MM.1S (cell line): ENCODE data around the gene LFNG.

Source experiments
- EZH2 ChIP-seq: fragments of 300-600 bp; sonication (generic); optimal IDR thresholded peaks from 2 replicates; pipeline ENCODE3; 2017; ENCODE audit warnings: low read depth, mild to moderate bottlenecking, antibody characterized with exemption, low read length, mixed read lengths
- EZH2phosphoT487 ChIP-seq: fragments of 300-600 bp; sonication (generic); IDR thresholded peaks from 2 replicates; pipeline ENCODE4 v1.6.1; 2018; ENCODE audit warnings: antibody characterized with exemption, low read length
- TF ChIP-seq, protein P1 (sequence below): fragments of 300-600 bp; sonication (generic); IDR thresholded peaks from 2 replicates; pipeline ENCODE4 v1.5.1; 2016; ENCODE audit warnings: antibody characterized with exemption, low read length, mixed read lengths

DNA sequence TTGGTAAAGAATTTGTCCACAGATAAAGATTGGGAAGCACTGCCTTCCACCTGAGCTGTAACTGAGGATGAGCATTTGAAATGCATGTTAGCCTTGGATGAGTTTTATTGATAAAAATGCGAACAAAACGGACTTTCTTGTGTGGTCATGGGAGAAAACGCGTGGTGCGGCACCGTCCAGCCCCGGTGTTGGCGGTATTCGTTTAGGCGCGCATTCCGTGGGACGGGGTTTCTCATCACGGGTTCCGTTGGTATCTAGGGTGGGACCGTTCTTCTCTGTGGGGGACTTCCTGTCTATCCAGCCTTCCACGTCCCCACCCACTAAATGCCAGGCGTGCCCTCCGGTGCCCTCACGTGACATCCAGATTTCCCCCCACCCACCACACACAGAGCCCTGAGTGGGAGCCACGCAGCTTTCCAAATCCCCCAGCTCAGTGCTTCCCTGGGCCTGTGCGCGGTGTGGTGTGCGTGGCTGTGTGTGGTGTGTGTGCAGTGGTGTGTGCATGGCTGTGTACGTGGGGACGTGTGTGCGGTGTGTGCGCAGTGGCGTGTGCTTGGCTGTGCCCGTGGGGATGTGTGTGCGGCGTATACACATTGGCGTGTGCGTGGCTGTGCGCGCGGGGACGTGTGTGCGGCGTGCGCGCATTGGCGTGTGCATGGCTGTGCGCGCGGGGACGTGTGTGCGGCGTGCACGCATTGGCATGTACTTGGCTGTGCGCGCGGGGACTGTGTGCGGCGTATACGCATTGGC is 57.3 kb downstream of the LFNG start:
- TF ChIP-seq EZH2 (no peak), EZH2phosphoT487 (no peak)
- TF ChIP-seq, protein P1, sequence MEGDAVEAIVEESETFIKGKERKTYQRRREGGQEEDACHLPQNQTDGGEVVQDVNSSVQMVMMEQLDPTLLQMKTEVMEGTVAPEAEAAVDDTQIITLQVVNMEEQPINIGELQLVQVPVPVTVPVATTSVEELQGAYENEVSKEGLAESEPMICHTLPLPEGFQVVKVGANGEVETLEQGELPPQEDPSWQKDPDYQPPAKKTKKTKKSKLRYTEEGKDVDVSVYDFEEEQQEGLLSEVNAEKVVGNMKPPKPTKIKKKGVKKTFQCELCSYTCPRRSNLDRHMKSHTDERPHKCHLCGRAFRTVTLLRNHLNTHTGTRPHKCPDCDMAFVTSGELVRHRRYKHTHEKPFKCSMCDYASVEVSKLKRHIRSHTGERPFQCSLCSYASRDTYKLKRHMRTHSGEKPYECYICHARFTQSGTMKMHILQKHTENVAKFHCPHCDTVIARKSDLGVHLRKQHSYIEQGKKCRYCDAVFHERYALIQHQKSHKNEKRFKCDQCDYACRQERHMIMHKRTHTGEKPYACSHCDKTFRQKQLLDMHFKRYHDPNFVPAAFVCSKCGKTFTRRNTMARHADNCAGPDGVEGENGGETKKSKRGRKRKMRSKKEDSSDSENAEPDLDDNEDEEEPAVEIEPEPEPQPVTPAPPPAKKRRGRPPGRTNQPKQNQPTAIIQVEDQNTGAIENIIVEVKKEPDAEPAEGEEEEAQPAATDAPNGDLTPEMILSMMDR = no peak
